NT2/D1 (cell line): ENCODE data around the gene TPX2.
A peak's percentile ranks its signal among the peaks of the same experiment; 100 is the strongest.

ENCODE experiments used
- DNase-seq: peaks from one replicate; pipeline ENCODE4 v3.0.0-alpha.2; 2011; ENCODE audit warnings: low read depth, low spot score
- H3K27me3 ChIP-seq: 2 replicates; pipeline ENCODE4 v1.6.0; 2011; ENCODE audit warnings: mild to moderate bottlenecking; ENCODE audit not compliant: insufficient read length, insufficient read depth
- H3K36me3 ChIP-seq: 2 replicates; pipeline ENCODE4 v1.6.1; 2011; ENCODE audit warnings: mild to moderate bottlenecking, low read length, mixed read lengths; ENCODE audit not compliant: insufficient read depth, insufficient read length
- H3K4me1 ChIP-seq: 2 replicates; pipeline ENCODE4 v1.5.1; 2011; ENCODE audit not compliant: insufficient read depth, insufficient read length
- H3K4me3 ChIP-seq: 2 replicates; pipeline ENCODE4 v1.5.1; 2011; ENCODE audit warnings: low read depth; ENCODE audit not compliant: insufficient read length
- H3K9ac ChIP-seq: 2 replicates; pipeline ENCODE4 v1.6.0; 2011; ENCODE audit warnings: low read depth; ENCODE audit not compliant: insufficient read length
- H3K9me3 ChIP-seq: 2 replicates; pipeline ENCODE4 v1.5.1; 2011; ENCODE audit warnings: mild to moderate bottlenecking, low read length; ENCODE audit not compliant: insufficient read depth
- SUZ12 ChIP-seq: IDR thresholded peaks from 2 replicates; pipeline ENCODE4 v1.6.1; 2011; ENCODE audit not compliant: insufficient read length, insufficient read depth; ENCODE audit errors: extremely low read depth
- YY1 ChIP-seq: IDR thresholded peaks from 2 replicates; pipeline ENCODE4 v1.6.1; 2011; ENCODE audit not compliant: insufficient read length, insufficient read depth
- ZNF274 ChIP-seq: IDR thresholded peaks from 2 replicates; pipeline ENCODE4 v1.6.1; 2011; ENCODE audit warnings: mild to moderate bottlenecking, low read depth, low read length

Gene TPX2

GRCh38 chr20:31738729-31739549, at the start of gene TPX2:
Gene TPX2, plus strand, starts transcription at chr20:31739290. Its CDS starts 18,187 bp downstream, at chr20:31757477.
- H3K27me3 ChIP-seq, result no peaks in the 10 kb centered on the region
- no peaks in the 10 kb centered on the region for H3K4me1 ChIP-seq
- H3K4me3 ChIP-seq, result peak within 1 kb of the TSS; percentile 86
- peaks cover 17% of the 10 kb centered on the region for H3K36me3 ChIP-seq
- H3K9ac ChIP-seq, result peak within 1 kb of the TSS; percentile 93
- peak; percentile 90 for DNase-seq
- no peaks in the 10 kb centered on the region for H3K9me3 ChIP-seq
- TF ChIP-seq ZNF274, result no peak
- TF ChIP-seq YY1, result no peak
- TF ChIP-seq SUZ12, result no peak

GRCh38 chr20:31690124-31690666, 48.9 kb upstream of the TPX2 start:
- Histone ChIP-seq H3K36me3 (peaks cover 23% of the 10 kb centered on the region), H3K27me3 (no peaks in the 10 kb centered on the region), H3K9ac (no peak overlapping the region), H3K9me3 (no peaks in the 10 kb centered on the region), H3K4me3 (no peak overlapping the region), H3K4me1 (no peaks in the 10 kb centered on the region)
- TF ChIP-seq SUZ12 (no peak), ZNF274 (no peak), YY1 (no peak)
- no peak for DNase-seq

GRCh38 chr20:31691646-31692275, 47.3 kb upstream of the TPX2 start:
- H3K4me1 ChIP-seq, result no peaks in the 10 kb centered on the region

GRCh38 chr20:31693402-31693801, 45.7 kb upstream of the TPX2 start:
- Histone ChIP-seq H3K9me3 (no peaks in the 10 kb centered on the region), H3K27me3 (no peaks in the 10 kb centered on the region), H3K4me1 (no peaks in the 10 kb centered on the region), H3K4me3 (no peak overlapping the region), H3K36me3 (peaks cover 9% of the 10 kb centered on the region), H3K9ac (no peak overlapping the region)
- no peak for TF ChIP-seq SUZ12
- TF ChIP-seq YY1, result no peak
- no peak for TF ChIP-seq ZNF274
- no peak for DNase-seq

More at GRCh38 chr20:31691646-31692275, 47.3 kb upstream of the TPX2 start:
- no peak overlapping the region for H3K9ac ChIP-seq
- no peaks in the 10 kb centered on the region for H3K27me3 ChIP-seq
- H3K9me3 ChIP-seq, result no peaks in the 10 kb centered on the region
- DNase-seq, result no peak
- no peak for TF ChIP-seq SUZ12
- peaks cover 19% of the 10 kb centered on the region for H3K36me3 ChIP-seq
- H3K4me3 ChIP-seq, result no peak overlapping the region

- H3K4me3 ChIP-seq, result no peak overlapping the region
- no peak overlapping the region for H3K9ac ChIP-seq
- peaks cover under 1% of the 10 kb centered on the region for H3K4me1 ChIP-seq
These were observed 45.0 kb upstream of the TPX2 start for GRCh38 chr20:31693987-31694661.

GRCh38 chr20:31694842-31695593, 44.1 kb upstream of the TPX2 start:
- peaks cover 2% of the 10 kb centered on the region for H3K4me1 ChIP-seq
- no peaks in the 10 kb centered on the region for H3K27me3 ChIP-seq
- no peaks in the 10 kb centered on the region for H3K9me3 ChIP-seq
- TF ChIP-seq YY1 (no peak), ZNF274 (no peak), SUZ12 (no peak)
- no peak for DNase-seq
- no peak overlapping the region for H3K9ac ChIP-seq
- H3K36me3 ChIP-seq, result peaks cover 9% of the 10 kb centered on the region
- H3K4me3 ChIP-seq, result no peak overlapping the region

More at GRCh38 chr20:31693987-31694661, 45.0 kb upstream of the TPX2 start:
- DNase-seq, result no peak
- no peak for TF ChIP-seq SUZ12
- no peak for TF ChIP-seq YY1
- TF ChIP-seq ZNF274, result no peak
- H3K9me3 ChIP-seq, result no peaks in the 10 kb centered on the region
- no peaks in the 10 kb centered on the region for H3K27me3 ChIP-seq
- H3K36me3 ChIP-seq, result peaks cover 3% of the 10 kb centered on the region
